Esophagus muscularis mucosa (tissue), 3 donors: ENCODE results near the gene GET3.

Experiments
- POLR2A ChIP-seq: fragments of 450-650 bp; IDR thresholded peaks from one replicate; pipeline ENCODE4 v1.6.1; 2017; ENCODE audit warnings: antibody characterized with exemption, moderate library complexity, mild to moderate bottlenecking, low read depth
- TF ChIP-seq, protein P1 (sequence below), 3 experiments: fragments of 200-600 bp in 2 of 3; fragments of 450-650 bp in 1 of 3; sonication (generic) in 2 of 3; IDR thresholded peaks; one replicate each; pipeline ENCODE4 v1.5.1; 2017 to 2019; ENCODE audit warnings: antibody characterized with exemption in 3 of 3, mild to moderate bottlenecking in 2 of 3, moderate library complexity in 1 of 3

DNA sequence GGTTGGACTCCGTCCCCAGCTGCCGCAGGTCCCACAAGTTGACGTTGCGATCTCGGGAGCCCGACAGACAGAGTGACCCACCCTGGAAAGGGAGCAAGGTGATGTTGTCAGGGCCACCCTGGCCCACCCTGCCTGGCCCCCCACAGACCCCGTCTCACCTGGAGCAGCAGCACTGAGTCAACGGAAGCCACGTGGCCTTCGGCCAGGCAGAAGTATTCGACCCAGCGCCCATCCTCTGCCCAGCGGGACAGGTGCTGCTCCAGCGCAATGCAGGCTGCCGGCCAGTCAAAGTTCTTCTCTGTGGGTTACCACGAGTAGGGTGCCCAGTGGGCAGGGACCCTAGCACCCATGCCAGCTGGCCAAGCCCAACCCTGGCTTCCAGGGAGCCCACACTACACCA, 42.7 kb upstream of the GET3 start:
- no peak for TF ChIP-seq POLR2A
- TF ChIP-seq, protein P1, sequence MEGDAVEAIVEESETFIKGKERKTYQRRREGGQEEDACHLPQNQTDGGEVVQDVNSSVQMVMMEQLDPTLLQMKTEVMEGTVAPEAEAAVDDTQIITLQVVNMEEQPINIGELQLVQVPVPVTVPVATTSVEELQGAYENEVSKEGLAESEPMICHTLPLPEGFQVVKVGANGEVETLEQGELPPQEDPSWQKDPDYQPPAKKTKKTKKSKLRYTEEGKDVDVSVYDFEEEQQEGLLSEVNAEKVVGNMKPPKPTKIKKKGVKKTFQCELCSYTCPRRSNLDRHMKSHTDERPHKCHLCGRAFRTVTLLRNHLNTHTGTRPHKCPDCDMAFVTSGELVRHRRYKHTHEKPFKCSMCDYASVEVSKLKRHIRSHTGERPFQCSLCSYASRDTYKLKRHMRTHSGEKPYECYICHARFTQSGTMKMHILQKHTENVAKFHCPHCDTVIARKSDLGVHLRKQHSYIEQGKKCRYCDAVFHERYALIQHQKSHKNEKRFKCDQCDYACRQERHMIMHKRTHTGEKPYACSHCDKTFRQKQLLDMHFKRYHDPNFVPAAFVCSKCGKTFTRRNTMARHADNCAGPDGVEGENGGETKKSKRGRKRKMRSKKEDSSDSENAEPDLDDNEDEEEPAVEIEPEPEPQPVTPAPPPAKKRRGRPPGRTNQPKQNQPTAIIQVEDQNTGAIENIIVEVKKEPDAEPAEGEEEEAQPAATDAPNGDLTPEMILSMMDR (IDR thresholded peaks at IDR 0.05) = no peak
